CD14-positive monocyte (primary cell): Measurements from ENCODE around the gene CASTOR1. TPM values are rescaled to one million over a fixed set of nuclear protein-coding genes. Genes with fewer than 3 reads are reported as not detected.

Experiments used
- DNase-seq, 3 donors: peaks; one replicate each; pipeline ENCODE4 v3.0.0-alpha.2; 2011 to 2022
- H2AFZ ChIP-seq: 2 replicates; pipeline ENCODE4 v1.6.0; 2012; ENCODE audit warnings: mild to moderate bottlenecking, low read depth, low read length, inconsistent platforms; ENCODE audit not compliant: insufficient read depth, poor library complexity, severe bottlenecking
- H3K27ac ChIP-seq, 2 donors: 1 replicate in 1 of 2; 2 replicates in 1 of 2; pipeline ENCODE4 v1.5.1; 2012 to 2013; ENCODE audit warnings: low read length in 2 of 2, control low read depth in 1 of 2, inconsistent platforms in 1 of 2, low read depth in 1 of 2, mild to moderate bottlenecking in 1 of 2
- H3K27me3 ChIP-seq, 2 donors: one replicate each; pipeline versions ENCODE4 v1.6.0 to v1.6.1; 2011 to 2013; ENCODE audit warnings: low read length in 2 of 2; ENCODE audit not compliant: control insufficient read depth in 2 of 2, insufficient read depth in 2 of 2
- H3K36me3 ChIP-seq, 2 donors: replicated peaks in 1 of 2; 1 replicate in 1 of 2; 2 replicates in 1 of 2; pipeline versions ENCODE4 v1.5.1 to v1.6.1; 2012 to 2013; ENCODE audit warnings: low read length in 2 of 2, control low read depth in 1 of 2, inconsistent platforms in 1 of 2, mild to moderate bottlenecking in 1 of 2; ENCODE audit not compliant: insufficient read depth in 2 of 2, control insufficient read depth in 1 of 2
- H3K4me1 ChIP-seq, 2 donors: 1 replicate in 1 of 2; 2 replicates in 1 of 2; pipeline versions ENCODE4 v1.5.1 to v1.6.1; 2012 to 2013; ENCODE audit warnings: low read length in 2 of 2, control low read depth in 1 of 2, inconsistent platforms in 1 of 2, mild to moderate bottlenecking in 1 of 2, moderate library complexity in 1 of 2; ENCODE audit not compliant: insufficient read depth in 2 of 2, control insufficient read depth in 1 of 2
- H3K4me2 ChIP-seq: replicated peaks from 2 replicates; pipeline ENCODE3; 2012; ENCODE audit warnings: low read length, moderate library complexity, mild to moderate bottlenecking; ENCODE audit not compliant: poor library complexity, severe bottlenecking; ENCODE audit errors: extremely low read depth
- H3K4me3 ChIP-seq, 3 experiments: fragments of 200-600 bp in 1 of 3; sonication (generic) in 1 of 3; replicated peaks in 1 of 3; 1 replicate in 2 of 3; 2 replicates in 1 of 3; pipeline ENCODE4 v1.5.1; 2011 to 2013; ENCODE audit warnings: low read length in 3 of 3, mild to moderate bottlenecking in 3 of 3, control low read depth in 2 of 3, low read depth in 2 of 3, inconsistent platforms in 1 of 3, moderate library complexity in 1 of 3
- H3K79me2 ChIP-seq: 2 replicates; pipeline ENCODE4 v1.6.0; 2012; ENCODE audit warnings: mild to moderate bottlenecking, control low read depth, inconsistent platforms, low read length, moderate library complexity; ENCODE audit not compliant: insufficient read depth
- H3K9ac ChIP-seq: 2 replicates; pipeline ENCODE4 v1.6.0; 2017; ENCODE audit warnings: low read length, mild to moderate bottlenecking; ENCODE audit not compliant: insufficient read depth, poor library complexity, severe bottlenecking
- H3K9me3 ChIP-seq, 2 donors: replicated peaks in 1 of 2; 1 replicate in 1 of 2; 2 replicates in 1 of 2; pipeline versions ENCODE4 v1.5.1 to v1.6.1; 2012 to 2013; ENCODE audit warnings: low read length in 2 of 2, control low read depth in 1 of 2; ENCODE audit not compliant: control insufficient read depth in 1 of 2, insufficient read depth in 1 of 2
- H4K20me1 ChIP-seq: 2 replicates; pipeline ENCODE4 v1.6.0; 2012; ENCODE audit warnings: mild to moderate bottlenecking, low read length, control low read depth, moderate library complexity; ENCODE audit not compliant: insufficient read depth
- H3K27ac Mint-ChIP-seq, 7 donors: one replicate each; pipeline ENCODE4 v1.8.0; 2020; ENCODE audit warnings: mild to moderate bottlenecking in 7 of 7, mixed read lengths in 7 of 7, moderate library complexity in 6 of 7, inconsistent platforms in 2 of 7
- H3K27me3 Mint-ChIP-seq, 3 donors: one replicate each; pipeline ENCODE4 v1.8.0; 2021 to 2022; ENCODE audit warnings: low read depth in 3 of 3, mild to moderate bottlenecking in 3 of 3, mixed read lengths in 3 of 3, moderate library complexity in 3 of 3, inconsistent platforms in 1 of 3
- H3K36me3 Mint-ChIP-seq, 2 donors: one replicate each; pipeline ENCODE4 v1.8.0; 2020; ENCODE audit warnings: mixed read lengths in 2 of 2, inconsistent platforms in 1 of 2, mild to moderate bottlenecking in 1 of 2
- H3K4me1 Mint-ChIP-seq: one replicate; pipeline ENCODE4 v1.8.0; 2020; ENCODE audit warnings: mild to moderate bottlenecking, mixed read lengths
- H3K4me3 Mint-ChIP-seq, 2 donors: one replicate each; pipeline ENCODE4 v1.8.0; 2020; ENCODE audit warnings: mild to moderate bottlenecking in 2 of 2, mixed read lengths in 2 of 2, moderate library complexity in 1 of 2
- H3K9me3 Mint-ChIP-seq, 7 donors: one replicate each; pipeline ENCODE4 v1.8.0; 2020 to 2022; ENCODE audit warnings: mixed read lengths in 7 of 7, mild to moderate bottlenecking in 6 of 7, moderate library complexity in 6 of 7, inconsistent platforms in 2 of 7
- CTCF ChIP-seq: fragments of 200-600 bp; IDR thresholded peaks from one replicate; pipeline ENCODE4 v1.8.0; 2022; ENCODE audit warnings: antibody characterized with exemption, mild to moderate bottlenecking
- WGBS: methylation state at CpG from one replicate; pipeline ENCODE4 v1.1.5; 2013; ENCODE audit warnings: missing lambda C conversion rate; ENCODE audit not compliant: insufficient coverage; 5-methylcytosine and 5-hydroxymethylcytosine counted together
- intact Hi-C, 2 donors: fragments of 100-400 bp; cut with micrococcal nuclease; formaldehyde crosslinking; loops; one replicate each; pipeline versions ENCODE4 v1.15.0 to v1.15.1; 2023
- polyA plus RNA-seq, 3 donors: library from polyadenylated mRNA; depleted of rRNA in 1 of 3; unstranded in 2 of 3; stranded (reverse) in 1 of 3; fragments of 300-500 nt in 2 of 3; fragments of >200 nt in 1 of 3; fragmentation: Illumina TruSeq in 2 of 3; gene quantifications; 1 replicate in 2 of 3; 2 replicates in 1 of 3; pipeline ENCODE4 v1.2.3, GENCODE V29; 2012 to 2021

CASTOR1 gene
- polyA plus RNA-seq, 3 donors: 6.4 to 15.5 (median 6.5) TPM

DNA sequence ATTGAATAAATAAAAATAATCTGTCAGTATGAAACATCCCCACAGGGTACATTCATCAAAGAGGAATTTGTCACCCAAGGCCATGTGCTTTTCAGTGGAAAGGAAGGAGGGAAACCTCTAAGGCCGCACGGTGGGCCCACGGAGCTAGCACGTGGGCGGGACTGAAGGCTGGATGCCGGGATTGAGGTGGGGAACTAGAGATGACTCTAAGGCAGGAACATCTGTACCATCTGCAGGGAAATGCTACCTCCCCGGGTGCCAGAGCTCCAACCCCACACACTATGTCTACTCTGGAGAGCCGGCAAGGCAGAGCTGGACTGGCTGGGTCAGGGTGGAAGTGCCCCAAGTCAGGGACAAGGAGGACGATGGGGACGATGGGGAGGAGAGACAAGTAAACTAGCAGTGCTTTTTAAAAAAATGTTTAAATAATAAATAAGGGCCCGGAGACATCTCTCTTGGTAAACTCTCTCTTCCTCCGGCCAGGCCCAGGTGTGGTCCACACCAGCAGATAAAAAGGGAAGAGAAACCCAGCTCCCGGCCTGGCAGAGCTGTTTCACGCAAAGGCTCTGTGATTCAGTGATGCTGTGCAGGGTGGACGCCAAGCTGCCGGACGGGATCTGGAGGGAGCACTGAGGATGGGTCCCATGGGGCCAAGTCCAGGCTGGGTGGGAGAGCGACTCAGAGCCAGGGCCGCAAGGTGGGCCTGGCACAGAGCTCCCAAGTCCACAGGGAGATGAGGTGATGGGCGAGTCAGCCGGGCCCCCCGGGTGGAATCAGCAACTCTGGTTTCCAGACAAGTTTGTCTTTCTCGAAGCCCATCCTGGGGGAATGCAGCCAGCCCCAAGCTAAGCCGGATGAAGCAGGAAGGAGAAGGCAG is 48.5 kb downstream of the CASTOR1 start:
- H3K27me3 ChIP-seq: peaks cover 3 to 16% of the 10 kb centered on the region in 2 donors
- H3K79me2 ChIP-seq: no peaks in the 10 kb centered on the region
- H3K4me1 ChIP-seq: peaks cover 2% of the 10 kb centered on the region in 2 donors
- H3K4me3 ChIP-seq: no peak overlapping the region
- no peak overlapping the region for H3K9ac ChIP-seq
- DNase-seq: no peak
- Mint-ChIP-seq H3K36me3 (no peaks in the 10 kb centered on the region), H3K27me3 (peaks cover 22 to 33% (median 25%) of the 10 kb centered on the region in 3 donors), H3K27ac (peak overlapping the region in 1 of 7 donors; percentile 9), H3K9me3 (peaks cover 3 to 8% (median 5%) of the 10 kb centered on the region in 7 donors), H3K4me1 (peaks cover 4% of the 10 kb centered on the region), H3K4me3 (no peak overlapping the region)
- H2AFZ ChIP-seq: no peak overlapping the region
- intact Hi-C loops: loop anchor here in 1 of 2 donors (10.0 kb wide), 1 partner anchor 206 kb away; no protein-coding TSS in a partner anchor
- no peak overlapping the region for H3K27ac ChIP-seq
- 85% methylated on average over 13 of the region's 24 CpGs for WGBS
- peaks cover 0 to 6% of the 10 kb centered on the region in 2 donors for H3K9me3 ChIP-seq
- H4K20me1 ChIP-seq: no peaks in the 10 kb centered on the region
- H3K4me2 ChIP-seq: no peak overlapping the region
- TF ChIP-seq CTCF: no peak
- H3K36me3 ChIP-seq: no peaks in the 10 kb centered on the region

DNA sequence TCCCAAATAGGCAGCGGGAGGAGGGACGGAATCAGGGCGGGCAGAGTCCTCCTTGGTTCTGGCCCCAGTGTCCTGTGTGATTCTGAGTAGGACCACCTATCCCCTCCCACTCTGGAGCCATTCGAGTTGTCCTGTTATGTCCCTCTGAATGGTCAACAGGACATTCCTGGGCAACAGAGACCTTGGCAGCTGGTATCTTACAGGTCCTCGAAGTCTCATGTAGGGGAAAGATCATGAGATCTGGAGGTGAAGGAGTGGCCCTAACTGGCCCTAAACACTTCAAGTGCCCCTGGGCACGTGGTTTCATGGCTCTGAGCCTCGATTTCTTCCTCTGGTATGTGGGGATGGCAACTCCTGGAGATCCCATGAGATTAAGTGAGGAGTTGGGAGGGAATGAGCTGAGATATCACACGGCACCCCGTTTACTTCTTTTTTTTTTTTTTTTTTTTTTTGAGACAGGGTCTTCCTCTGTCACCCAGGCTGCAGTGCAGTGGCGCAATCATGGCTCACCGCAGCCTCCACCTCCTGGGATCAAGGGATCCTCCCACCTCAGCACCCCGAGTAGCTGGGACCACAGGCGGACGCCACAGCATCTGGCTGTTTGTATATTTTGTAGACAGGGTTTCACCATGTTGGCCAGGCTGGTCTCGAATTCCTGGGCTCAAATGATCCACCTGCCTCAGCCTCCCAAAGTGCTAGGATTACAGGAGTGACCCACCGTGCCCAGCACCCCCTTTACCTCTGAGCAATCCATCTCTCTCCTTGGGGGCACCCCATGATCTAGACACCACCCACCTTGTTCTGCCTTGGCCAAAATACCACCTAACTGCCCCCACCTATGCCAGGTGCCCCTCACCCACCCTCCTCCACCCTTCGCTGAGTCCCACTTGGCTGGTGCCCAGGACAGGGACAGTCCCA is 49.6 kb downstream of the CASTOR1 start:
- Histone ChIP-seq H3K79me2 (no peaks in the 10 kb centered on the region), H3K27me3 (peaks cover 0 to 5% of the 10 kb centered on the region in 2 donors), H3K9ac (no peak overlapping the region), H3K36me3 (no peaks in the 10 kb centered on the region), H3K27ac (no peak overlapping the region), H3K4me2 (no peak overlapping the region), H2AFZ (no peak overlapping the region), H3K4me3 (no peak overlapping the region), H3K4me1 (no peaks in the 10 kb centered on the region), H4K20me1 (no peaks in the 10 kb centered on the region), H3K9me3 (peaks cover 0 to 6% of the 10 kb centered on the region in 2 donors)
- no peaks in the 10 kb centered on the region for H3K4me1 Mint-ChIP-seq
- intact Hi-C loops: loop anchor here in 1 of 2 donors (10.0 kb wide), 1 partner anchor 205 kb away; no protein-coding TSS in a partner anchor
- H3K27me3 Mint-ChIP-seq: peaks cover 14 to 26% (median 16%) of the 10 kb centered on the region in 3 donors
- H3K9me3 Mint-ChIP-seq: peaks cover 3 to 8% (median 6%) of the 10 kb centered on the region in 7 donors
- H3K36me3 Mint-ChIP-seq: no peaks in the 10 kb centered on the region
- no peak for TF ChIP-seq CTCF
- DNase-seq: no peak
- H3K4me3 Mint-ChIP-seq: no peak overlapping the region
- 93% methylated on average over 3 of the region's 17 CpGs for WGBS
- no peak overlapping the region for H3K27ac Mint-ChIP-seq
